NCI-H2107 treated with DMSO at 0.1 percent for 48 hours (cell line): ENCODE results near the gene THYN1.

Experiments
- DNase-seq: peaks from one replicate; lab custom pipeline; 2025; ENCODE audit not compliant: unreplicated experiment; lab: John Stamatoyannopoulos, UW

Gene THYN1

DNA sequence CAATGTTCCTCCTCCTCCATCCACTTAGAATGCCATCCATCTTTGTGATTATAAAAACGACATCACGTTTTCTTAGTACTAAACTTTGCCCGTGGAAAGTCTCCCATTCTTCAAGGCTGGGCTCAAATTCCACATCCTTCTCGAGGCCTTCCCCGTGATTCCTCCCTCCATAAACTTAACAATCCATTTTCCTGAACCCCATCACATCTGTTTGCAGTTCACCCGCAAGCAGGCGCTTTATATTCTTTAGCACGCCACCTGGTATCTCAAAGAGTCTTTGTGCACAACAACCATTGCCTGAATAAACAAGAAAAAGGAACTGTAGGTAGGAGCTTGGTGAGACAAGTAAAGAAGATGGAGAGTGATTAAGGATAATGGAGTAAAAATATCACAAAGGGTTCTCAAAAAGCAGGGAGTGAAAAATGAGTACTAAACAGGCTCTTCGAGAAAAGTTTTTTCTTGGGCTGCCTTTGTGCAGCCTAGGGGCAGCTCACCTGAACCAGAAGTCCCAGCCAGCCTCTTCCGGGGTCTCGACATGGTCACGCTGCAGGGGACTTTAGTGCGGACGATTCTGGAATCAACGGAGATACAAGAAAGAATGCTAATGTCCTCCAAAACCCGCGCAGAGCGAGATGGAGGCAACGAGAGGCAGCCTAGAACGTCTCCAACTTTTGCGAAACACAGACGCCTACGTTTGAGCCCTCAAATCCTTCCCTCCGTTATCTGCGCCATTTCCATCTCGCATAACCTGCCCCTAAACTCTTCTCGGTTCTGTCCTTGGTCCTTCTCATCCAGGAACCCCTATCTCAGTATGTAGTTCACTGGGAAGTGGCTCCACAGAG, 585 bp downstream of the THYN1 start:
- DNase-seq = peak; percentile 90

DNA sequence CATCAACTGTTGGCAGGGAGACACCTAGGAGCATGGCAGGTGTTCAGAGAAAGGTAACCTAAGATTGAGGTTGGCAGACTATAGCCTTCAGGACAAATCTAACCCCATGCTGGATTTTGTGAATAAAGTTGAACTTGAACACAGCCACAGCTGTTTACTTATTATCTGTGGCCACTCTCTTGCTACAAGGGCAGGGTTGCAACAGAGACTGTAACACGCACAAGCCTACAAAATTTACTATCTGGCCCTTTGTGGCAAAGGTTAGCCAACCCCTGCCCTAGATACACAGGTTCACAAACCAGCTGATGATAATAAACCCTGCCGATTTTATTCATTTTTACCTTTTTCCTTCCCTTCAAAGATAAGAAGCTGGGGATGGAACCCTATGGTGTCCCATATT, 2.5 kb downstream of the THYN1 start:
- no peak for DNase-seq

DNA sequence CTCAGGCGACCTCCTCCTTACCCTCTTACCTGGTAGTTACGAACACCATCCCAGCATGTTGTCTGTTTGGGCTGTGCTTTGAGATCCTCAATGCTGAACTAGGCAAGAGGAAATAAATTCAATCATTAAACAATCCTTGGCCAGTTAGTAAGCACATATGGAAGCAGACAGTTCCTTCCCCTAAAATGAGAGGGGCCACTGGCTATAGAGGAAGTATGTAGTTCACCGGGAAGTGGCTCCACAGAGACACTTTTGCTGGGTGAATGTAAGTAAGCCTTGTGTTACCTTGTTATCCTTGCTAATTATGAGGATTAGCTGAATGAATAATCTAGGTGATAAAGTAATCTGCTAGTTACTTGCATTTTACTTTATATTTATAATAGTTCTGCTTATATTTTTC, 2.9 kb downstream of the THYN1 start:
- DNase-seq = no peak

DNA sequence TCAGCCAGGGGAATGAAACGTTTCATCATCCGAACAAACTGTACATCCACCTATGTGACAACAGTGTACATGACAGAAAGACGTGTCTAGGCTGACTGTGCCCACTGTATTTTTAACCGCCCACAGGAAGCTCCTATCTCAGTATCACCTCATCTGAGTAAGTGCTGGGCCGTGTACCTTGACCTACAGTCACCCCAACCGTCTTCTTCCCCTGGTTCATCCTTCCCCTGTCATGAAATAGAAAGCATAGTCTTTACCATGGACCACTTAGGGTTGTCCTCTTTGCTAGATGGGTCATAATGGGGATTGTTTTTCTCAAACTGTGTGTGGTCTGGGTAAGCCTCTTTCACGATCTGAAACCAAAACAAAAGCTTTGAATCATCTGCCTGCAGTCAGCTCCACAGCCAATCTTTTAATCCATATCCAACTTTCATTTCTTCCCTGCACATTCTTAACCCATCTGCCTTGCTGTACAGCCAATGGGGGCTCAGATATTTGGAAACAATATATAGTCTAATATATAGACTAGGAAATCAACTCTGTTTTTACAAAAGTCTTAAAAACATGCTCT, 4.2 kb downstream of the THYN1 start:
- no peak for DNase-seq

DNA sequence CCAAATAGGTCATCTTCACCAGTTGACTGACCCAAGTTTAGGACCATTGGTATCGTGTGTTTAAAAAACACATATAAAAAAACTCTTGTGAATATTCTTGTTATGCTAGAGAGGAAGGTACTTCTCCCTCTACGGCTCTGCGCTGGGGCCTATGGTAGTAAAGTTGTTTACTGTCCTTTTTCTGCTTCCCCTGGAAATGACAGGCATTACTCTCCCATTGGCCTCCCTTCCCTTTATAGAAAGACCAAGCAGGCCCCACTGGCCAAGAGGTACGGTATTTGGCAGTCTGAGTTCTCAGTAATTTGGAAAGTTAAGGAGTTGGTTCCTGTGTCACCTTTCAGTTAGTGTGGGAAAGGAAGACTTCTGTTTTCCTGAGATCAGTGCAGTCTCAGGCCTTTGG, 6.5 kb downstream of the THYN1 start:
- no peak for DNase-seq

DNA sequence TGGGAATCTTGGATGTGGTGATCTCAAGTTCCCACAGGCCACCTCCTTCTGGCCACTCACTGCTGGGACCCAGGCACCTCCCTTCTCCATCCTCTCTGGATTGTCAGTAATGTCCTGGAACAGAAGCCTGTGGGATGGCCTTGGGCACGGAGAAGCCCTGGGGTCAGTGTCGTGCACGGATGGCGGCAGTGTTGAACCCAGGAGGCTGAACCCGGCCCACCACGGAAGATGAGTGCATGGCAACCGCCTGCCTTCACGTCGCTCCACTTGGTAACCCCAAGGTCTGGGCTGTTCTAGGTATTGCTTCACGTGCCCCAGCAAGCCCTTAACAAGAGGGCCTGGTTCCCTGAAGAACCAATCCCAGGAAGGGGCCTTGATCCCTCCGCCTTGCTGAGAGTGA, 7.1 kb downstream of the THYN1 start:
- no peak for DNase-seq

- DNase-seq = no peak
These were observed 7.7 kb downstream of the THYN1 start for GRCh38 chr11:134245434-134245833.

- DNase-seq = peak; percentile 8
These were observed 8.6 kb downstream of the THYN1 start for GRCh38 chr11:134244593-134244992.

- DNase-seq = no peak
These were observed 9.2 kb downstream of the THYN1 start for GRCh38 chr11:134243913-134244312.

DNA sequence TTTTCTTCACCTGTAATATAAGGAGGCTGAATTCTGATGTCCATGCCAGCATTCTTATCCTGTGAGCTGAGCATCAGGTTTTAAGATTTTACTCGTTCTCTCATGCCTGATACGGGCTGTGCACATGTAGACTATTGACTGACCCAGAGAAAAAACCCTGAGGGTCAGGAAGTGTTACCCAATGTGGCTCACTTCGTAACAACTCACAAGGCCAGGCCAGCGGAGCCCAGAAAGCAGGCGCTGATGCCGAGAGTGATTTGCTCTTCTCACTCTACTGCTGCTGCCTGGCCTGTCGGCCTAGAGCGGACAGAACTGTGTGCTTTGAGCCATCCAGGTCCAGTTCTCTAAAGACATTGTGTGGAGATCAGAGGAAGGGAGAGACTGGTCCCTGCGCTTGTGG, 10.8 kb downstream of the THYN1 start:
- DNase-seq = no peak

DNA sequence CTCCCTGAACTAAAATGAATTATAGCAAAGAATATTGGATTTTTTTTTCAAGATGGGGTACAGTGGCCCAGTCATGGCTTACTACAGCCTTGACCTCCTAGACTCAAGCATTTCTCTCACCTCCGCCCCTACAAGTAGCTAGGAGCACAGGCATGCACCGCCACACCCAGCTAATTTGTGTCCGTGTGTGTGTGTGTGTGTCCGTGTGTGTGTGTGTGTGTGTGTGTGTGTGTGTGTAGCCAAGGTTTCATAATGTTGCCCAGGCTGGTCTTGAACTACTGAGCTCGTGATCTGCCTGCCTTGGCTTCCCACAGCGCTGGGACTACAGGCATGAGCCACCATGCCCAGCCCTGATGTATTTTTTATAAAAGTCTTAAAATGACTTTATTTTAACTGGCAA, 12.6 kb downstream of the THYN1 start:
- DNase-seq = no peak

DNA sequence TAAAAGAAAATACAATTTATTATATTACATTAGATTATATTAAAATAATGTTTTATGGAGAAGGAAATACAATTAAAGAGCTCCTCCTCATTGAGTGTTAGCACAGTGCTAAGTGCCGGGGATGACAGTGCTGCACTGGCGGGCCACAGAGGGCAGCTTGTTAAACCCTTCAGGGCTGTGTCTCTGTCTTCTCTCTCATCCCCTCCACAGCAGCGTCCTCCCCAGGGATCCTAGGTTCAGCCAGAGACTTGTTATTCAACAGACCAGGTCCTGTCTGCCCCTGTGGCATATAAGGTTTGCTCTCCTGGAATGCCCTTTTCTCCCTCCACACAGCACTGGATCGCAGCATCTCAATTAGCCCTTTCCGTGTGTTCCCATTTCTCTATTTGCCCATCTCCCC, 14.2 kb downstream of the THYN1 start:
- DNase-seq = no peak

DNA sequence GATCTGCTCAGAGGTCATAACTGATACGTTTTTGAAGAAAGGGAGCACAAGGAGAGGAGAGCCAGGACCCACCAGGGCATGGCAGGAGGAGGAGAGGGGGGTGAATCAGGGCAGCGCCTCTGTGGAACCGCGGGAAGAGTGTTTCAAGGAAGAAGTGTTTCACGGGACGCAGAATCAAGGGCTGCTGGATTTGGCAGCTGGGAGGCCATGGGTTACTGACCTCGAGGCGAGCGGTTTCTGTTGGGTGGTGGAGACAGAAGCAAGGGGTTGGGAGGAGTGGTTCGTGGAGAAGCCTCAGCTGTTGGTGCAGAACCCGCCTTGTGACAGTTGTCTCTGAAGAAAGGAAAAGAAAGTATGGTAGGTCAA, 15.6 kb downstream of the THYN1 start:
- no peak for DNase-seq

GRCh38 chr11:134236834-134237556, 16.2 kb downstream of the THYN1 start:
- DNase-seq = no peak

DNA sequence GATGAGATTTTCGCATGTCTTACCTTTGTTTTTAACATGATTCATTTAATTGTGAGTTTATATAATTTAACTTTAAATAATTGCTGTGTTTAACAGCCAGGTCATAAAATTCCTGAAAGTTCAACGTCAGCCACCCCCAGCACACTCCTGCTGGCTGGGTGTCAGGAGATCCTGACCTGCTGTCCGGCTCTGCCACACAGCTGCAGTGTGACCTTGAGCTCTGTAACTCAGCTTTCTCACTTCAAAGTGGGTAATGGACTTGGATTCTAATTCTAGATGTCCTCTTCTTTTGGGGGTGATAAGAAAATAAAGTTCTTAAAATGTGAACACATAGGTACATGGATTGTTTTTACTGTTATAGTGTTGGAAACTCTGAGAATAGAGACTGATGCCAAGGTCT, 17.8 kb downstream of the THYN1 start:
- DNase-seq = no peak

GRCh38 chr11:134233729-134234179, 19.4 kb downstream of the THYN1 start:
- DNase-seq = no peak

- no peak for DNase-seq
These were observed 21.0 kb downstream of the THYN1 start for GRCh38 chr11:134231958-134232659.

- DNase-seq = no peak
These were observed 22.8 kb downstream of the THYN1 start for GRCh38 chr11:134230339-134230738.

DNA sequence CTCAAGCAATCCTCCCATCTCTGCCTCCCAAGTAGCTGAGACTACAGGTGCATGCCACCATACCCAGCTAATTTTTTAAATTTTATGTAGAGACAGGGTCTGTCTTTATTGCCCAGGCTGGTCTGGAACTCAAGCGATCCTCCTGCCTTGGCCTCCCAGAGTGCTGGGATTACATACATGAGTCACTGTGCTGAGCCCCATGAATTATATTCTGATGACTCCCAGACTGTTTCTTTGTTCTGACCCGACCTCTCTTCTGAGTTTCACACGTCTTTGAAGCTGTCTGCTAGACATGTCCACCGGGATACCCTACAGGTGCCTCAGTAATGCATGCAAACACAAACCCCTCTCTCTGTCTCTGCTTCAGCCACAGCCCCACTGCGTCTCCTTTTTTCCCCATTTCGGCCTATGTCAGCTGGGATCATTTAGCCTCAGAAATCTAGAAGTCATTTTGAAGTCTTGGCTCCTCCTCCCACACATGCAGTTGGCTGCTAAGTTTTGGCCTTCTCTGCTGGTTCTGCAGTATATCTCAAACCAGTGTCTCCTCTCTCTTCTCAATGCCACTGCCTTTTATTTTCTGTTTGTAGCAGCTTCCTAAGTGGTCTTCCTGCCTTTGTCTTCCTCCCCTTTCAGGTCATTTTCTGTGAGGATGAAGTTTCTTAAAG, 23.9 kb downstream of the THYN1 start:
- DNase-seq = no peak

GRCh38 chr11:134228625-134229024, 24.5 kb downstream of the THYN1 start:
- DNase-seq = no peak

GRCh38 chr11:134226806-134227325, 26.3 kb downstream of the THYN1 start:
- no peak for DNase-seq
